Measurements from ENCODE around the gene B4GALT2.
A peak's percentile ranks its signal among the peaks of the same experiment; 100 is the strongest.

B4GALT2 gene

GRCh38 chr1:44033041-44033575, 54.1 kb downstream of the B4GALT2 start:
- DNase-seq, result no peak

- no peak for DNase-seq
Measured at GRCh38 chr1:44033756-44034155, 54.7 kb downstream of the B4GALT2 start.

- no peak for DNase-seq
Measured at GRCh38 chr1:44034423-44034822, 55.4 kb downstream of the B4GALT2 start.

GRCh38 chr1:44034976-44035716, 56.1 kb downstream of the B4GALT2 start:
- no peak for DNase-seq

GRCh38 chr1:44035726-44036408, 56.9 kb downstream of the B4GALT2 start:
- DNase-seq, result no peak

- peak in 1 of 2 donors; percentile 44 for DNase-seq
Measured at GRCh38 chr1:44036409-44037139, 57.6 kb downstream of the B4GALT2 start.

- DNase-seq, result no peak
Measured at GRCh38 chr1:44037154-44037553, 58.1 kb downstream of the B4GALT2 start.

- DNase-seq, result no peak
Measured at GRCh38 chr1:44038876-44039657, 60.1 kb downstream of the B4GALT2 start.

GRCh38 chr1:44040418-44040817, 61.4 kb downstream of the B4GALT2 start:
- no peak for DNase-seq

Measured in bone marrow (tissue), 2 donors.